ENCODE measurements around the gene DPH7.

- TF ChIP-seq CTCF (IDR thresholded peaks at IDR 0.05; ENCODE audit: borderline replicate concordance, extremely low read depth, low read length, poor library complexity, severe bottlenecking) (no peak), EZH2 (IDR thresholded peaks at IDR 0.05; ENCODE audit: borderline replicate concordance, low read depth, low read length, severe bottlenecking) (no peak)
Measured at GRCh38 chr9:137612741-137613142, 34.0 kb upstream of the DPH7 start.

All from DND-41 (cell line).